ENCODE results near the gene PRKRA. TPM values are rescaled to one million over a fixed set of nuclear protein-coding genes. Genes with fewer than 3 reads are reported as not detected.
A peak's percentile ranks its signal among the peaks of the same experiment; 100 is the strongest.

The PRKRA gene
- total RNA-seq, 4 donors from 2014 or later: 35.6 to 317 (median 56.9) TPM

- Histone ChIP-seq H3K27ac (no peak overlapping the region), H3K36me3 (peaks cover 0 to 54% (median 20%) of the 10 kb centered on the region in 4 donors), H3K4me3 (no peak overlapping the region), H3K4me1 (peaks cover 0 to 13% (median 6%) of the 10 kb centered on the region in 4 donors), H3K9me3 (no peaks in the 10 kb centered on the region), H3K27me3 (no peaks in the 10 kb centered on the region)
- in situ Hi-C loops (cut with MboI; ENCODE audit: low pct_ligation_motif_present in 1 of 4, low pct_unique_long_range_greater_than_20kb in 1 of 4, low sequenced_read_pairs in 3 of 4): no loop called here
- TF ChIP-seq POLR2A (IDR thresholded peaks at IDR 0.05) (no peak), EP300 (IDR thresholded peaks at IDR 0.05; ENCODE audit: low read depth) (no peak), POLR2AphosphoS5 (IDR thresholded peaks at IDR 0.05) (no peak), CTCF (IDR thresholded peaks at IDR 0.05) (no peak)
- no peak for DNase-seq
- 90% methylated on average over 6 of the region's 6 CpGs for WGBS, 2 donors (ENCODE audit: low coverage in 1 of 2)
- intact Hi-C loops (cut with DNase I; ENCODE audit: low total_unique reads): no loop called here
Measured at GRCh38 chr2:178491612-178492011, 40.6 kb upstream of the PRKRA start.

- TF ChIP-seq POLR2AphosphoS5 (IDR thresholded peaks at IDR 0.05) (no peak), CTCF (IDR thresholded peaks at IDR 0.05) (no peak), EP300 (IDR thresholded peaks at IDR 0.05; ENCODE audit: low read depth) (no peak), POLR2A (IDR thresholded peaks at IDR 0.05) (no peak)
- Histone ChIP-seq H3K27me3 (no peaks in the 10 kb centered on the region), H3K9me3 (no peaks in the 10 kb centered on the region), H3K27ac (no peak overlapping the region), H3K4me3 (no peak overlapping the region), H3K36me3 (peaks cover 0 to 14% (median 2%) of the 10 kb centered on the region in 4 donors), H3K4me1 (peaks cover 15 to 38% (median 30%) of the 10 kb centered on the region in 4 donors)
- 57 to 74% methylated on average over 2 to 3 of the region's 3 CpGs for WGBS, 2 donors (ENCODE audit: low coverage in 1 of 2)
- in situ Hi-C loops (cut with MboI; ENCODE audit: low pct_ligation_motif_present in 1 of 4, low pct_unique_long_range_greater_than_20kb in 1 of 4, low sequenced_read_pairs in 3 of 4) (no loop called here), intact Hi-C loops (cut with DNase I; ENCODE audit: low total_unique reads) (loop anchor here (10.0 kb wide), 1 partner anchor 339 kb away; no protein-coding TSS in a partner anchor)
- DNase-seq: no peak
Measured at GRCh38 chr2:178485356-178485755, 34.4 kb upstream of the PRKRA start.

- DNase-seq: no peak
- intact Hi-C loops (cut with DNase I; ENCODE audit: low total_unique reads): loop anchor here (10.0 kb wide), 1 partner anchor 340 kb away; no protein-coding TSS in a partner anchor
- H3K4me3 ChIP-seq: no peak overlapping the region
Measured at GRCh38 chr2:178484245-178485041, 33.5 kb upstream of the PRKRA start.

GRCh38 chr2:178482437-178482836, 31.5 kb upstream of the PRKRA start:
- intact Hi-C loops (cut with DNase I; ENCODE audit: low total_unique reads) (loop anchor here (10.0 kb wide), 1 partner anchor 342 kb away; no protein-coding TSS in a partner anchor), in situ Hi-C loops (cut with MboI; ENCODE audit: low pct_ligation_motif_present in 1 of 4, low pct_unique_long_range_greater_than_20kb in 1 of 4, low sequenced_read_pairs in 3 of 4) (no loop called here)
- 80 to 83% methylated on average over 4 of the region's 4 CpGs for WGBS, 2 donors (ENCODE audit: low coverage in 1 of 2)
- H3K36me3 ChIP-seq: peaks cover 0 to 6% (median 1%) of the 10 kb centered on the region in 4 donors
- DNase-seq: no peak
- H3K4me1 ChIP-seq: peaks cover 18 to 55% (median 40%) of the 10 kb centered on the region in 4 donors
- H3K9me3 ChIP-seq: no peaks in the 10 kb centered on the region
- peak overlapping the region in 1 of 4 donors; percentile 77 for H3K4me3 ChIP-seq
- H3K27me3 ChIP-seq: no peaks in the 10 kb centered on the region
- H3K27ac ChIP-seq: no peak overlapping the region
- TF ChIP-seq POLR2AphosphoS5 (IDR thresholded peaks at IDR 0.05) (no peak), EP300 (IDR thresholded peaks at IDR 0.05; ENCODE audit: low read depth) (no peak), POLR2A (IDR thresholded peaks at IDR 0.05) (no peak), CTCF (IDR thresholded peaks at IDR 0.05) (no peak)

More at GRCh38 chr2:178484245-178485041, 33.5 kb upstream of the PRKRA start:
- Histone ChIP-seq H3K36me3 (peaks cover 0 to 6% (median 2%) of the 10 kb centered on the region in 4 donors), H3K9me3 (no peaks in the 10 kb centered on the region), H3K27ac (no peak overlapping the region), H3K27me3 (no peaks in the 10 kb centered on the region), H3K4me1 (peaks cover 18 to 44% (median 35%) of the 10 kb centered on the region in 4 donors)
- WGBS, 2 donors (ENCODE audit: low coverage in 1 of 2): 48% methylated on average over 6 of the region's 6 CpGs; no CpG with 5 or more reads in 1 of the 2 donors
- in situ Hi-C loops (cut with MboI; ENCODE audit: low pct_ligation_motif_present in 1 of 4, low pct_unique_long_range_greater_than_20kb in 1 of 4, low sequenced_read_pairs in 3 of 4): no loop called here
- TF ChIP-seq POLR2AphosphoS5 (IDR thresholded peaks at IDR 0.05) (peak in 1 of 3 donors; percentile 11), POLR2A (IDR thresholded peaks at IDR 0.05) (no peak)
